ENCODE results near the gene MLLT11. TPM values are rescaled to one million over a fixed set of nuclear protein-coding genes. Genes with fewer than 3 reads are reported as not detected.
A peak's percentile ranks its signal among the peaks of the same experiment; 100 is the strongest.

The MLLT11 gene
- total RNA-seq, 1 experiment from 2014 or later, result 16.4 TPM

- no peak for TF ChIP-seq TCF7 (CRISPR knock-in tag; IDR thresholded peaks at IDR 0.05; ENCODE audit: low read depth)
- no peak for TF ChIP-seq ERG (CRISPR knock-in tag; IDR thresholded peaks at IDR 0.05)
- TF ChIP-seq USF1 (CRISPR knock-in tag; IDR thresholded peaks at IDR 0.05), result peak; percentile 44; the same call in 1 of the 2 replicates
- TF ChIP-seq ZBTB21 (CRISPR knock-in tag; IDR thresholded peaks at IDR 0.05; ENCODE audit: borderline replicate concordance), result no peak
- TF ChIP-seq ZNF281 (CRISPR knock-in tag; IDR thresholded peaks at IDR 0.05), result no peak
- no peak for TF ChIP-seq ESRRA (CRISPR knock-in tag; IDR thresholded peaks at IDR 0.05; ENCODE audit: borderline replicate concordance)
- peak; percentile 90; the same call in 1 of the 2 replicates for TF ChIP-seq HMGXB4 (CRISPR knock-in tag; IDR thresholded peaks at IDR 0.05)
- no peak for TF ChIP-seq AR (CRISPR knock-in tag; IDR thresholded peaks at IDR 0.05)
- TF ChIP-seq ZNF396 (CRISPR knock-in tag; IDR thresholded peaks at IDR 0.05; ENCODE audit: borderline replicate concordance), result no peak
- no peak for TF ChIP-seq ZMAT4 (CRISPR knock-in tag; IDR thresholded peaks at IDR 0.05)
- no peak for TF ChIP-seq SMAD4 (CRISPR knock-in tag; IDR thresholded peaks at IDR 0.05)
- peak; percentile 66 for TF ChIP-seq ARID4B (CRISPR knock-in tag; IDR thresholded peaks at IDR 0.05; ENCODE audit: borderline replicate concordance)
- TF ChIP-seq NR2C2 (CRISPR knock-in tag; IDR thresholded peaks at IDR 0.05), result no peak
- no peak for TF ChIP-seq ZNF532 (CRISPR knock-in tag; IDR thresholded peaks at IDR 0.05; ENCODE audit: borderline replicate concordance)
- TF ChIP-seq JUN (CRISPR knock-in tag; IDR thresholded peaks at IDR 0.05), result no peak
- peak; percentile 66; the same call in 1 of the 2 replicates for TF ChIP-seq SMAD3 (CRISPR knock-in tag; IDR thresholded peaks at IDR 0.05; ENCODE audit: borderline replicate concordance)
- TF ChIP-seq FOXK1 (CRISPR knock-in tag; IDR thresholded peaks at IDR 0.05), result peak; percentile 44; the same call in 1 of the 2 replicates
Observed at GRCh38 chr1:151047925-151048644, 12.1 kb upstream of the MLLT11 start (continued).

Data from WTC11 (cell line).